ENCODE measurements around the gene OPCML.

The OPCML gene

GRCh38 chr11:133541021-133541719 lies 8.9 kb upstream of the OPCML start:
- no peak for DNase-seq (ENCODE audit: low read depth in 2 of 2)

- DNase-seq (ENCODE audit: low read depth in 2 of 2) = no peak
These were observed 3.9 kb upstream of the OPCML start for GRCh38 chr11:133536198-133536597.

- no peak for DNase-seq (ENCODE audit: low read depth in 2 of 2)
These were observed 904 bp upstream of the OPCML start for GRCh38 chr11:133533205-133533604.

- no peak for DNase-seq (ENCODE audit: low read depth in 2 of 2)
These were observed 843 bp downstream of the OPCML start for GRCh38 chr11:133531458-133531857.

- DNase-seq (ENCODE audit: low read depth in 2 of 2) = no peak
These were observed 1.8 kb downstream of the OPCML start for GRCh38 chr11:133530501-133530835.

- DNase-seq (ENCODE audit: low read depth in 2 of 2) = no peak
These were observed 2.3 kb downstream of the OPCML start for GRCh38 chr11:133529807-133530500.

- no peak for DNase-seq (ENCODE audit: low read depth in 2 of 2)
These were observed 5.5 kb downstream of the OPCML start for GRCh38 chr11:133526790-133527189.

- no peak for DNase-seq (ENCODE audit: low read depth in 2 of 2)
These were observed 6.3 kb downstream of the OPCML start for GRCh38 chr11:133525976-133526375.

GRCh38 chr11:133524488-133524887 lies 7.8 kb downstream of the OPCML start:
- DNase-seq (ENCODE audit: low read depth in 2 of 2) = no peak

GRCh38 chr11:133522344-133522743 lies 10.0 kb downstream of the OPCML start:
- DNase-seq (ENCODE audit: low read depth in 2 of 2) = no peak

- DNase-seq (ENCODE audit: low read depth in 2 of 2) = no peak
These were observed 10.8 kb downstream of the OPCML start for GRCh38 chr11:133521502-133521901.

- no peak for DNase-seq (ENCODE audit: low read depth in 2 of 2)
These were observed 11.6 kb downstream of the OPCML start for GRCh38 chr11:133520707-133521106.

- no peak for DNase-seq (ENCODE audit: low read depth in 2 of 2)
These were observed 12.7 kb downstream of the OPCML start for GRCh38 chr11:133519560-133519959.

- no peak for DNase-seq (ENCODE audit: low read depth in 2 of 2)
These were observed 13.5 kb downstream of the OPCML start for GRCh38 chr11:133518702-133519264.

GRCh38 chr11:133516845-133517244 lies 15.5 kb downstream of the OPCML start:
- no peak for DNase-seq (ENCODE audit: low read depth in 2 of 2)

- DNase-seq (ENCODE audit: low read depth in 2 of 2) = no peak
These were observed 17.2 kb downstream of the OPCML start for GRCh38 chr11:133515107-133515506.

GRCh38 chr11:133509924-133510697 lies 22.2 kb downstream of the OPCML start:
- DNase-seq (ENCODE audit: low read depth in 2 of 2) = no peak

- no peak for DNase-seq (ENCODE audit: low read depth in 2 of 2)
These were observed 23.8 kb downstream of the OPCML start for GRCh38 chr11:133508468-133508867.

- no peak for DNase-seq (ENCODE audit: low read depth in 2 of 2)
These were observed 25.1 kb downstream of the OPCML start for GRCh38 chr11:133507185-133507584.

- no peak for DNase-seq (ENCODE audit: low read depth in 2 of 2)
These were observed 25.7 kb downstream of the OPCML start for GRCh38 chr11:133506551-133507094.

GRCh38 chr11:133506023-133506422 lies 26.3 kb downstream of the OPCML start:
- no peak for DNase-seq (ENCODE audit: low read depth in 2 of 2)

GRCh38 chr11:133504906-133505305 lies 27.4 kb downstream of the OPCML start:
- no peak for DNase-seq (ENCODE audit: low read depth in 2 of 2)

Measured in stimulated activated CD4-positive, alpha-beta T cell treated with anti-CD3 and anti-CD28 coated beads, Interleukin-15, amount 100 ng/mL, for 48 hours (primary cell).